HUES48 (cell line): Measurements from ENCODE around the gene FTO.
A peak's percentile ranks its signal among the peaks of the same experiment; 100 is the strongest.

Source experiments
- H3K27ac ChIP-seq: one replicate; pipeline ENCODE4 v1.7.0; 2013; ENCODE audit warnings: low read depth, low read length, inconsistent platforms
- H3K27me3 ChIP-seq: 2 replicates; pipeline ENCODE4 v1.6.1; 2013; ENCODE audit warnings: mild to moderate bottlenecking, low read length; ENCODE audit not compliant: control insufficient read depth, insufficient read depth
- H3K36me3 ChIP-seq: 2 replicates; pipeline ENCODE4 v1.6.1; 2013; ENCODE audit warnings: low read length; ENCODE audit not compliant: control insufficient read depth, insufficient read depth
- H3K4me1 ChIP-seq: 2 replicates; pipeline ENCODE4 v1.6.1; 2013; ENCODE audit warnings: mild to moderate bottlenecking, low read length; ENCODE audit not compliant: control insufficient read depth, insufficient read depth
- H3K4me3 ChIP-seq: 2 replicates; pipeline ENCODE4 v1.5.1; 2013; ENCODE audit warnings: mild to moderate bottlenecking, low read depth, low read length
- H3K9ac ChIP-seq: 2 replicates; pipeline ENCODE4 v1.6.1; 2013; ENCODE audit warnings: mild to moderate bottlenecking, low read depth, low read length, moderate library complexity
- H3K9me3 ChIP-seq: 2 replicates; pipeline ENCODE4 v1.6.1; 2013; ENCODE audit warnings: low read length; ENCODE audit not compliant: control insufficient read depth, insufficient read depth

FTO gene

DNA sequence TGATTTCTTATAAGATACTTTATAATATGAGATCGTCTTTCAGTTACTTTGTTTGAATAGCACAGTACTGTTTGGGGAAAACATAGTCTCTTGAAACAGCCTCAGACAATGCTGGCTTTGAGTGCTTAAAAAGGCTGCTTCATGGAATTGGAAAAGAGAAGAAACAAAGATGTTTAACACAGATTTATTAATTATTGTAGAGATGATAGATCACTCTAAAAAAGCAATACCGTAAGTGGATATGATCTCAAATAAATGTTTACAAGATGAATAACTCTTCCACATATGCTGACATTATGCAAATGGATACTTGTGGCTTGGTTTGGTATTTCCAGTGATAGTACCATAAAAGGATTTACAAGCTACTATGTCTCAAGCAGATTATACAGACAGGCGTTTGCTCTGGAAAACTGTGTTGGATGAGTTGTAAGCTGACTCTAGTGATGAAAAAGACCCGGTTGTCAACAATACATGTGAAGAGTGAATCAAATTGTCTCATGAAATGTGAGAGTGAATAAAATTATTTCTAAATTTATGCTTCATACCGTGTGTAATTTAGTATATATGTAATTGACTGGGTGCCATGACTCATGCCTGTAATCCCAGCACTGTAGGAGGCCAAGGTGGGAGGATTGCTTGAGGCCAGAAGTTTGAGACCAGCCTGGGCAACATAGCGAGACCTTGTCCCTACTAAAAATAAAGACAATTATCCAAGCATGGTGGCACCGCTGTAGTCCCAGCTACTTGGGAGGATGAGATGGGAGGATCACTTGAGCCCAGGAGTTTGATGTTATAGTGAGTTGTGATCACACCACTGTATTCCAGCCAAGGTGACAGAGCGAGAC is 105.4 kb downstream of the FTO start:
- H3K9me3 ChIP-seq = no peaks in the 10 kb centered on the region
- no peak overlapping the region for H3K4me3 ChIP-seq
- peaks cover 25% of the 10 kb centered on the region for H3K4me1 ChIP-seq
- no peak overlapping the region for H3K9ac ChIP-seq
- H3K27ac ChIP-seq = no peak overlapping the region
- H3K36me3 ChIP-seq = 0 out of 2 replicates have a peak, but pooled peaks cover 3% of the 10 kb centered on the region
- no peaks in the 10 kb centered on the region for H3K27me3 ChIP-seq

DNA sequence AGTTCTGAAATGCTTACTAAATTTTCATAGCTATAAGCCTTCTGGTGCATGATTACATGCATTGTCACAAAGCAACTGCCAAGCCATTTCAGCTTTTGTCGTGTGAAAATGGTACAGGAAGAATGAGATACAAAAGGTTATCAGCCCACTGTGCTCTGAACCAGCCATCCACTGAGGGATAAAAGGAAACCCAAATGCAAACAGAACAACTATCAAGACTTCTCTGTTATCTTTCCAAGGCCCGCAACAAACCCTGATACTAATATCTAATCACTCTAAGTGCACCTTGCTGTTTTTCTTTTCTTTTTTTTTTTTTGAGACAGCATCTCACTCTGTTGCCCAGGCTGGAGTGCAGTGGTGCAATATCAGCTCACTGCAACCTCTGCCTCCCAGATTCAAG is 109.0 kb downstream of the FTO start:
- no peak overlapping the region for H3K9ac ChIP-seq
- no peaks in the 10 kb centered on the region for H3K9me3 ChIP-seq
- peaks cover 6% of the 10 kb centered on the region; the same call in 1 of the 2 replicates for H3K4me1 ChIP-seq
- H3K36me3 ChIP-seq = 0 out of 2 replicates have a peak, but pooled peaks cover 3% of the 10 kb centered on the region
- no peak overlapping the region for H3K4me3 ChIP-seq
- no peak overlapping the region for H3K27ac ChIP-seq
- no peaks in the 10 kb centered on the region for H3K27me3 ChIP-seq

DNA sequence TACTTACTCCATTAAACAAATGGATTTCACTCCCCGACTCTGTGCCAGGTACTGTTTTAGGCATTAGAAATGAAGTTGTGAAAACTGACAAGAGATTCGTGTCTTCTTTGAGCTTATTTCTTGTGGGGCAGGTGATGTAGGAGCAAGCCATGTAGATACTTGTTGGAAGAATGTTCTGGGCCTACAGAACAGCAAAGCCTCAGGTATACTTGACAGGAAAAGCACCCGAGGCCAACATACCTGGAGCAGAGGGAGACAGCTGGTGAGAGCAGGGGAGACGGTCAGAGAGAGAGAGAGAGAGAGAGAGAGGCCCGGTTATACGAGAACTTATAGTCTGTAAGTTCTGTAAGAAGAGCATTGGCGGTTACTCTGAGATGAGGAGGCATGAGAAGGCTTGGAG is 110.8 kb downstream of the FTO start:
- Histone ChIP-seq H3K36me3 (0 out of 2 replicates have a peak, but pooled peaks cover 3% of the 10 kb centered on the region), H3K4me3 (no peak overlapping the region), H3K4me1 (peaks cover 6% of the 10 kb centered on the region; the same call in 1 of the 2 replicates), H3K9me3 (no peaks in the 10 kb centered on the region), H3K27ac (no peak overlapping the region), H3K27me3 (no peaks in the 10 kb centered on the region), H3K9ac (no peak overlapping the region)

DNA sequence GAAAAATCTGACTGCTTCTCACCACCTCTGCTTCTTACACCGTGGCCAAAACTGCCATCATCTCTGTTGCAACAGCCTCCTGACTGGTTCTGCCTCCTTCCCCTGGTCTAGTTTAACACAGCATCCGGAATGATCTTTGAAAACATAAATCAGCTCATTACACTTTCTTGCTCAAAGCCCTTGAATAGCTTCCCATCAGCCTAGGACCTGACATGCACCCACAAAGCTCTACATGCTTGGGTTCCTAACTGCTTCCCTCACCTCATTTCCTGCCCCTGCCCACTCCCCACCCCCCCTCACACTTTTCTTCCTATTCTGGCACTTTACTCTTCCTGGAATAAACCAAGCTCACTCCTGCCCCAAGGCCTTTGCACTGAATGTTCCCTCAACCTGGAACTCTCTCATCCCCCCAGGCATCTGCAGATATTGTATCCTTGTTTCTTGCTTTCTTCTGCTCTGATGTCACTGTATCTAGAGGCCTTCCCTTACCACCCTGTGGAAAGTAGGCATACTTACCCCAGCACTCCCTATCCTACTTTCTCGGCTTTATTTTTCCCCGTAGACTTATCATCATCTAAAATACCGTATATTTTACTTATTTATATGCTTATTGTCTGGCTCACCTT is 112.4 kb downstream of the FTO start:
- Histone ChIP-seq H3K9ac (no peak overlapping the region), H3K4me1 (peaks cover 3% of the 10 kb centered on the region; the same call in 1 of the 2 replicates), H3K9me3 (no peaks in the 10 kb centered on the region), H3K36me3 (0 out of 2 replicates have a peak, but pooled peaks cover 3% of the 10 kb centered on the region), H3K4me3 (no peak overlapping the region), H3K27ac (no peak overlapping the region), H3K27me3 (no peaks in the 10 kb centered on the region)

DNA sequence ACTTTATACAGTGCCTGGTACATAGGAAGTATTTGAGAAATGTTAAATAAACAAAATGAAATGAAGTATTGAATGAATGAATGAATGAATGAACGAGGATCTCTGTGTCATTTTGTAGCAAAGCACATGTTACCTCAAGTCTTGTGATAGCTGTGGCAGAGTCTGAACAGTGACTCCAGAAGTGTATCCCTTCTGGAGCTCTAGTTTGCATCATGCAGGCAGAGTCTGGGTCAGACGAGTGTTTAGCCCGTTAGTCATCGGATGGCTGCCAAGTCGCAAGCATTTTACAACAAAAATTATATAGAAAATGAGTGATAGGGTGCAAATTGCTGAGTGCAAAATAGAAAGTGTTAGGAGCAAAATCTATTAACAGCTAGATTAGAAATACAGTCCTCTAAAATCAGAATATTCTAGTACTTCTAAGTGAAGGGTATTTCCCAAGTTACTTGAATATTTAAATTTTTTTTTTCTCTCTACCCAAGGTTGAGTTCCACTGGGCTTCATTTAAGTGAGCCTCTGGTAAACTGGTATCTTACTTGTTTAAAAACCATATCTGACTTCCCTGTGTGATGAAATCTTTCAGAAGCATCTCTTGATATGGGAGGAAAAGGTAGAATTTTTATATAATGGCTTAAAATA is 113.3 kb downstream of the FTO start:
- no peaks in the 10 kb centered on the region for H3K27me3 ChIP-seq
- H3K36me3 ChIP-seq = 0 out of 2 replicates have a peak, but pooled peaks cover 3% of the 10 kb centered on the region
- H3K4me3 ChIP-seq = no peak overlapping the region
- H3K9ac ChIP-seq = no peak overlapping the region
- peaks cover 3% of the 10 kb centered on the region; the same call in 1 of the 2 replicates for H3K4me1 ChIP-seq
- no peaks in the 10 kb centered on the region for H3K9me3 ChIP-seq
- peak overlapping the region; percentile 15 for H3K27ac ChIP-seq

DNA sequence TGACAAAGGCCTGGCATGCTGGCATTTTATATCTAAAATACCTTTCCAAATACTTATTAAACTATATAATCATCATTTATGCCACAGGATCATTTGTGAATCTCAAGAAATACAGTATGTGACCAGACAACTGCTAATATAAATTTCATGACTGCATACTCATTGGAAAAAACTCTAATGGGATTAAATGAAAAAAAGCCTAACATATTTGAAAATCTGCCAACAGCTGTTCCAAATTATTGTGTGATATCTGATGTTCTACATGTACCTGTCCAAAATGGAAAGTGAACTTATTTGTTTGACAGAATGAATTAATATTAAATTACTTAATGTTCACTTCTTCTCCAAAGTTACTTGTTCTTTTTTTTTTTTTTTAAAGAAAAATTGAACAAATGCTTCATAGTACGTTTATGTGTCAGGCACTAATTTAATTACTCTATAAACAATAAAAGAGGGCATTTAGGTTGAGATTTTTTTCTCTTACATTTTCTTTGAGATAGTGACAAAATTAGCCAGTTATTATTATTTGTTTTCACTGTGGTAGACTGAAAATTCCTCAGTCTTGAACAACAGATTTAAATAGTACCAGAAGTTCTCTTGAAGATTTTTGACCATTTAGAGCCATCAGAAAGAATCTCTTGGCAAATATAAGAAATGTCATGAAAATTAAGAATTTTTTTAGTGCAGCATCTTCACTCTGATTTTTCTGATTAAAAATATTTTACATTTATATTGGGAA is 114.0 kb downstream of the FTO start:
- Histone ChIP-seq H3K36me3 (no peaks in the 10 kb centered on the region), H3K9ac (no peak overlapping the region), H3K4me3 (no peak overlapping the region), H3K27ac (no peak overlapping the region), H3K9me3 (no peaks in the 10 kb centered on the region), H3K27me3 (no peaks in the 10 kb centered on the region), H3K4me1 (peaks cover 4% of the 10 kb centered on the region; the same call in 1 of the 2 replicates)

DNA sequence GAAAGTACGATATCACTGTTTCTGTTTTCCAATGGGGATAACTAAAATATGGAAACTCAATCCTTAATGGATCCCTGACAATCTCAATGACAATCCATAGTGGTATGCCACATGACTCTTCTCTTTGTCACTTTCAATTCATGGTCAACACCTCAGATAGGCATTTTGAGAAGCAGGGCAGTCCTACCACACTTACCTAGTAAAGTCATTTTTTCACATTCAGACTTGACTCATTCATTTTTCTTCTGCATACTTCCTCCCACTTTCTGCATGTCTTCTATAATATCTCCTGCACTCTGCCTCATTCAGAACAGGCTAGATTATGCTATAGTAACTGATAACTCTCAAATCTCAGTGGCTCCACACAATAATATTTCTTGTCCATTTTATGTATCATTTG is 117.5 kb downstream of the FTO start:
- H3K4me1 ChIP-seq = peaks cover 8% of the 10 kb centered on the region; the same call in 1 of the 2 replicates
- H3K27ac ChIP-seq = no peak overlapping the region

DNA sequence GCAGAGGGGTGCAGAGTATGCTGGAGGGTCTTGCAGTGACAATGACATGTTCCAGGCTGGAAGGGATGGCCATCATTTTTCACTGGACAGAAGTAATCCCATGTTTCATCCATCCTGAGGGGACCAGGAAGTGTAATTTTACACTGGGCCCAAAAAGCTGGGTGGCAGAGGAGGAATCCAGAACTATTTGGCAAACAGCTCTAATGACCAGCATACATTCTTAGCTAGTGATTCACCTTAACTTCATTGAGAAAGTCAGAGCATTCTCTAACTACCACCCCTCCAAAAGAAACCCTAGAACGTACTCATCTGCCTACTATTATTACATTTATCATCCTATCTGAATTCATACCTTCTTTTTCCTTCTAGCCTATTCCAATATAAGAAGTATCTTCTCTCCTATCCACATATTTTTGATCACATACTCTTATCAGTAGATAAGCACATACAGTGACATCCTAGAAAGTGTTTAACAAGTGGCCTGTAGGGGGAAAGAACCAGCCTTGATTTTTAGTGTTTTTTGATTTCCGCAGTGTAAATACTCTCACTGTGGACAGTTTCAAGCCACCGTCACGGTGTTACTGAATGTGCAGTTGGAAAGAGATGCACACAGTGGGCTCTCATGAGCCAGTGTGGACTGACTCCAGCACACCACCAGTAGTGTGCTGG is 118.1 kb downstream of the FTO start:
- H3K4me3 ChIP-seq = no peak overlapping the region
- H3K9me3 ChIP-seq = no peaks in the 10 kb centered on the region
- peaks cover 11% of the 10 kb centered on the region for H3K36me3 ChIP-seq
- H3K9ac ChIP-seq = no peak overlapping the region
- no peak overlapping the region for H3K27ac ChIP-seq
- H3K4me1 ChIP-seq = peaks cover 10% of the 10 kb centered on the region
- no peaks in the 10 kb centered on the region for H3K27me3 ChIP-seq

More for the DNA sequence above, 117.5 kb downstream of the FTO start:
- Histone ChIP-seq H3K9me3 (no peaks in the 10 kb centered on the region), H3K27me3 (no peaks in the 10 kb centered on the region), H3K4me3 (no peak overlapping the region), H3K9ac (no peak overlapping the region), H3K36me3 (peaks cover 7% of the 10 kb centered on the region)

DNA sequence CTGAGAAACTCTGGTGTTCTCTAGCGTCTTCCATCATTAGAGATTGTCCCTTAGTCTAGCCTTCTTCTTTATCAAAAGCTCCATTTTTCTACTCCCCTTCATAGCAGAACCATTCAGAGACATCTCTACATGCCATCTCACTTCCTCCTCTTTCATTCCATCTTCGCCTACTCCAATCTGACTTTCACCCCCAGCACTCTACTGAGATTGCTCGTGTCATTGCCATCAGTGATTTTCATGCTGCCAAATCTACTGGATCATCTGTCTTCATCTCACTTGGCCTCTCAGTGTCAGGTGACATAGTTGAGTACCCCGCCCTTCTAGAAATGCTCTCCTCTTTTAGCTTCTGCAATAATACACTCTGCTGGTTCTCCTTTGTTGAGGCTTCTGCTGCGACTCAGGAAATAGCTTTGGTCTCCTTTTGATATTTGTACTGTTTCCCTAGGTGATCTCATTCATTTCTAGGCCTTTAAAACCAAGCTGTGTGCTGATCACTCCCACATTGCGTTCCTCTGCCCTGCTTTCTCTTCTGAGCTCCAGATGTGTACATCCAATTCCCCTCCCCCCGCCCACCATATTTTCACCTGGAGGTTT is 119.1 kb downstream of the FTO start:
- H3K36me3 ChIP-seq = peaks cover 11% of the 10 kb centered on the region
- peaks cover 13% of the 10 kb centered on the region; the same call in 1 of the 2 replicates for H3K4me1 ChIP-seq
- no peak overlapping the region for H3K9ac ChIP-seq
- no peaks in the 10 kb centered on the region for H3K9me3 ChIP-seq
- H3K27me3 ChIP-seq = no peaks in the 10 kb centered on the region
- H3K27ac ChIP-seq = no peak overlapping the region
- H3K4me3 ChIP-seq = no peak overlapping the region

DNA sequence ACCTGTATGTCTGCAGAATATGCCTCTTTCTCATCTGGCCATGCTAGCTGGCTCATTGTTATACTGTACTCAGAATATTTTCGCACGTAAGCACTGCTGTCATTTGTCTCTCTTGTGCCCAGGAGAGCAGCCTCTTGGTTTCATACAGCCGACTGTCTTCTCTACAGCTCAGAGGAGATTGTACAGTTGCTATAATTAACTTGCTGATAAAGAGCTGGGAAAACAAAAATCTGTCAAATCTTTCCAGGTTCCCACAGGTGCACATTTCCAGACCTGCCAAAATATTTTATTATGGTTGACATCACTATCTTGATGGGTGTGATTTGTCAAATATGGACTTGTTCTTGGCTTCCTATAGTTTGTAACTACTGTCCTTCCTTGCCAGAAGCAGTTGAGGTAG is 122.7 kb downstream of the FTO start:
- Histone ChIP-seq H3K4me3 (no peak overlapping the region), H3K9me3 (no peaks in the 10 kb centered on the region), H3K27ac (no peak overlapping the region), H3K36me3 (peaks cover 11% of the 10 kb centered on the region), H3K27me3 (no peaks in the 10 kb centered on the region), H3K9ac (no peak overlapping the region), H3K4me1 (peaks cover 13% of the 10 kb centered on the region; the same call in 1 of the 2 replicates)
